Esophagus muscularis mucosa (tissue), 4 donors: ENCODE measurements around the gene ZBTB7C. TPM values are rescaled to one million over a fixed set of nuclear protein-coding genes. Genes with fewer than 3 reads are reported as not detected.

Experiments
- DNase-seq: peaks from one replicate; pipeline ENCODE4 v3.0.0-alpha.2; 2017; ENCODE audit errors: extremely low spot score
- H3K27ac ChIP-seq, 4 donors: fragments of 200-600 bp; sonication (generic); replicated peaks in 1 of 4; 1 replicate in 3 of 4; 2 replicates in 1 of 4; pipeline ENCODE4 v1.5.1; 2016 to 2019; ENCODE audit warnings: mild to moderate bottlenecking in 1 of 4
- H3K27me3 ChIP-seq, 4 donors: fragments of 200-600 bp; sonication (generic); one replicate each; pipeline versions ENCODE4 v1.5.1 to v1.6.0; 2016 to 2019
- H3K36me3 ChIP-seq, 4 donors: fragments of 200-600 bp; sonication (generic); one replicate each; pipeline ENCODE4 v1.5.1; 2016 to 2019
- H3K4me1 ChIP-seq, 4 donors: fragments of 200-600 bp; sonication (generic); one replicate each; pipeline ENCODE4 v1.5.1; 2016 to 2019
- H3K4me3 ChIP-seq, 4 donors: fragments of 200-600 bp; sonication (generic); 1 replicate in 2 of 4; 2 replicates in 2 of 4; pipeline ENCODE4 v1.5.1; 2016 to 2019; ENCODE audit warnings: mild to moderate bottlenecking in 4 of 4, moderate library complexity in 1 of 4
- H3K9me3 ChIP-seq, 4 donors: fragments of 200-600 bp; sonication (generic); 1 replicate in 3 of 4; 2 replicates in 1 of 4; pipeline ENCODE4 v1.5.1; 2016 to 2019
- CTCF ChIP-seq, 3 experiments: fragments of 200-600 bp in 2 of 3; fragments of 450-650 bp in 1 of 3; sonication (generic) in 2 of 3; IDR thresholded peaks; one replicate each; pipeline ENCODE4 v1.5.1; 2017 to 2019; ENCODE audit warnings: antibody characterized with exemption in 3 of 3, mild to moderate bottlenecking in 2 of 3, moderate library complexity in 1 of 3
- EP300 ChIP-seq: sonication (generic); formaldehyde crosslinking; IDR thresholded peaks from one replicate; pipeline ENCODE4 v1.6.1; 2017; ENCODE audit warnings: antibody characterized with exemption
- POLR2A ChIP-seq: fragments of 450-650 bp; IDR thresholded peaks from one replicate; pipeline ENCODE4 v1.6.1; 2017; ENCODE audit warnings: antibody characterized with exemption, moderate library complexity, mild to moderate bottlenecking, low read depth
- POLR2AphosphoS5 ChIP-seq, 2 donors: sonication (generic); formaldehyde crosslinking; IDR thresholded peaks; one replicate each; pipeline ENCODE4 v1.6.1; 2017; ENCODE audit warnings: antibody characterized with exemption in 2 of 2
- WGBS: methylation state at CpG from one replicate; pipeline ENCODE4 v1.1.5; 2018; 5-methylcytosine and 5-hydroxymethylcytosine counted together
- intact Hi-C: fragments of 100-400 bp; cut with DNase I; formaldehyde crosslinking; loops from one replicate; pipeline ENCODE4 v1.15.1; 2023
- total RNA-seq, 4 donors: library from RNA; depleted of rRNA; stranded (reverse); fragments of >200 nt; gene quantifications; one replicate each; pipeline versions ENCODE4 v1.1.0 to v1.2.1, GENCODE V29; 2016

The ZBTB7C gene
- total RNA-seq, 4 donors from 2014 or later: 6.3 to 13.2 (median 9.1) TPM

- TF ChIP-seq EP300: no peak
- Histone ChIP-seq H3K4me3 (peak overlapping the region in 1 of 4 donors; percentile 24), H3K36me3 (no peaks in the 10 kb centered on the region), H3K9me3 (no peaks in the 10 kb centered on the region), H3K27ac (peak overlapping the region in 3 of 4 donors; percentile 26 to 40 (median 40)), H3K27me3 (no peaks in the 10 kb centered on the region), H3K4me1 (peaks cover 0 to 17% (median 13%) of the 10 kb centered on the region in 4 donors)
- intact Hi-C loops: no loop called here
- no peak for DNase-seq
- WGBS: 68% methylated on average over 7 of the region's 7 CpGs
These were observed 34.6 kb downstream of the ZBTB7C start for GRCh38 chr18:48374423-48375149.

GRCh38 chr18:48371854-48372602, 37.2 kb downstream of the ZBTB7C start:
- intact Hi-C loops: no loop called here
- no peak overlapping the region for H3K4me3 ChIP-seq
- no peak for DNase-seq
- H3K27me3 ChIP-seq: no peaks in the 10 kb centered on the region
- TF ChIP-seq POLR2AphosphoS5 (IDR thresholded peaks at IDR 0.05) (no peak), EP300 (no peak), CTCF (IDR thresholded peaks at IDR 0.05) (no peak), POLR2A (no peak)
- peaks cover 0 to 17% (median 13%) of the 10 kb centered on the region in 4 donors for H3K4me1 ChIP-seq
- no peaks in the 10 kb centered on the region for H3K9me3 ChIP-seq
- WGBS: 89% methylated on average over 7 of the region's 7 CpGs
- H3K27ac ChIP-seq: no peak overlapping the region
- H3K36me3 ChIP-seq: no peaks in the 10 kb centered on the region

GRCh38 chr18:48367557-48367956, 41.6 kb downstream of the ZBTB7C start:
- no peaks in the 10 kb centered on the region for H3K27me3 ChIP-seq
- DNase-seq: no peak
- H3K4me3 ChIP-seq: no peak overlapping the region
- TF ChIP-seq CTCF (IDR thresholded peaks at IDR 0.05): no peak
- no peak for TF ChIP-seq POLR2A
- TF ChIP-seq POLR2AphosphoS5 (IDR thresholded peaks at IDR 0.05): no peak
- no peak overlapping the region for H3K27ac ChIP-seq
- H3K4me1 ChIP-seq: peaks cover 0 to 5% (median 4%) of the 10 kb centered on the region in 4 donors
- H3K9me3 ChIP-seq: no peaks in the 10 kb centered on the region
- no peaks in the 10 kb centered on the region for H3K36me3 ChIP-seq
- intact Hi-C loops: no loop called here
- 77% methylated on average over 4 of the region's 4 CpGs for WGBS

- Histone ChIP-seq H3K9me3 (no peaks in the 10 kb centered on the region), H3K36me3 (no peaks in the 10 kb centered on the region), H3K27me3 (no peaks in the 10 kb centered on the region), H3K4me1 (peaks cover 0 to 5% (median 4%) of the 10 kb centered on the region in 4 donors), H3K27ac (no peak overlapping the region), H3K4me3 (no peak overlapping the region)
- intact Hi-C loops: no loop called here
- TF ChIP-seq POLR2A (no peak), CTCF (IDR thresholded peaks at IDR 0.05) (no peak), EP300 (no peak), POLR2AphosphoS5 (IDR thresholded peaks at IDR 0.05) (no peak)
- no peak for DNase-seq
These were observed 43.2 kb downstream of the ZBTB7C start for GRCh38 chr18:48365965-48366364.

- Histone ChIP-seq H3K27ac (no peak overlapping the region), H3K36me3 (no peaks in the 10 kb centered on the region), H3K9me3 (no peaks in the 10 kb centered on the region), H3K4me1 (peaks cover 0 to 5% (median 4%) of the 10 kb centered on the region in 4 donors), H3K27me3 (no peaks in the 10 kb centered on the region), H3K4me3 (no peak overlapping the region)
- intact Hi-C loops: no loop called here
- TF ChIP-seq EP300 (no peak), POLR2AphosphoS5 (IDR thresholded peaks at IDR 0.05) (no peak), CTCF (IDR thresholded peaks at IDR 0.05) (no peak), POLR2A (no peak)
- DNase-seq: no peak
- WGBS: 95% methylated on average over 5 of the region's 5 CpGs
These were observed 45.0 kb downstream of the ZBTB7C start for GRCh38 chr18:48364146-48364545.
